Testis (tissue), 2 donors: Measurements from ENCODE around the gene NCEH1.

Source experiments
- CTCF ChIP-seq, 3 experiments: fragments of 450-650 bp in 2 of 3; fragments of 200-600 bp in 1 of 3; sonication (generic) in 1 of 3; IDR thresholded peaks; one replicate each; pipeline ENCODE4 v1.5.1; 2016 to 2019; ENCODE audit warnings: antibody characterized with exemption in 3 of 3, mild to moderate bottlenecking in 2 of 3, moderate library complexity in 1 of 3
- POLR2A ChIP-seq: fragments of 450-650 bp; IDR thresholded peaks from one replicate; pipeline ENCODE4 v1.6.1; 2017; ENCODE audit warnings: antibody characterized with exemption, mild to moderate bottlenecking, moderate library complexity

- TF ChIP-seq CTCF (IDR thresholded peaks at IDR 0.05) (no peak), POLR2A (no peak)
These were observed 2.9 kb downstream of the NCEH1 start for GRCh38 chr3:172707967-172708366.
